H1 (cell line): Measurements from ENCODE around the gene TUBGCP2.

ENCODE experiments used
- CEBPB ChIP-seq: IDR thresholded peaks from 2 replicates; pipeline ENCODE4 v1.6.1; 2012; ENCODE audit warnings: low read depth, low read length
- EP300 ChIP-seq, 2 experiments: IDR thresholded peaks; 1 replicate in 1 of 2; 2 replicates in 1 of 2; pipeline ENCODE4 v1.6.1; 2011 to 2012; ENCODE audit warnings: low read depth in 2 of 2, low read length in 2 of 2, mild to moderate bottlenecking in 2 of 2, borderline replicate concordance in 1 of 2, inconsistent platforms in 1 of 2, moderate library complexity in 1 of 2
- EZH2 ChIP-seq: fragments of 200-600 bp; sonication (generic); IDR thresholded peaks from 2 replicates; pipeline ENCODE4 v1.7.1; 2012; ENCODE audit warnings: low read depth, mild to moderate bottlenecking, moderate library complexity, low read length, inconsistent platforms; ENCODE audit not compliant: severe bottlenecking

DNA sequence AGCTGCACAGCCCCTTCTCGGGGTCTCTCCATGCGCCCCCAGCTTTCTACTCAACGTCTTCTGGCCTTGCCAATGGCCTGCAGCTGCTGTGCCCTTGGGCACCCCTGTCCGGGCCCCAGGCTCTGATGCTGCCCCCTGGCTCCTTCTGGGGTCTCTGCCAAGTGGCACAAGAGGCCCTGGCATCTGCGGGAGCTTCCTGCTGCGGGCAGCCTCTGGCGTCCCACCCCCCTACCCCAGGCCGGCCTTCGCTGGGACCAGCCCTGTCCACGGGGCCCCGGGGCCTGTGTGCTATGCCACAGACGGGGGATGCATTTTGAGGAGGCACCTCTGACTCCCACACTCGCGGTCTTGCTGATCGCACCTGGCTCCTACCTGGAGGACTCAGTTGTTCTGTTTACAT is 68.7 kb downstream of the TUBGCP2 start:
- TF ChIP-seq EP300 (IDR thresholded peaks at IDR 0.05; ENCODE audit: borderline replicate concordance in 1 of 2, low read depth in 2 of 2, low read length in 2 of 2) (no peak), EZH2 (no peak), CEBPB (no peak)
